H1 (cell line): ENCODE data around the gene ARL2. TPM values are rescaled to one million over a fixed set of nuclear protein-coding genes. Genes with fewer than 3 reads are reported as not detected.

Experiments
- ASH2L ChIP-seq: fragments of 200-600, 300-600 bp; sonication (generic); IDR thresholded peaks from one replicate; pipeline ENCODE4 v1.7.1; 2017; ENCODE audit warnings: low read length
- CEBPB ChIP-seq: IDR thresholded peaks from 2 replicates; pipeline ENCODE4 v1.6.1; 2012; ENCODE audit warnings: low read depth, low read length
- CHD7 ChIP-seq: fragments of 300-600 bp; sonication (generic); IDR thresholded peaks from 2 replicates; pipeline ENCODE4 v1.7.1; 2012; ENCODE audit warnings: low read length, moderate library complexity, mild to moderate bottlenecking, inconsistent platforms; ENCODE audit not compliant: insufficient replicate concordance
- EP300 ChIP-seq, 2 experiments: IDR thresholded peaks; 1 replicate in 1 of 2; 2 replicates in 1 of 2; pipeline ENCODE4 v1.6.1; 2011 to 2012; ENCODE audit warnings: low read depth in 2 of 2, low read length in 2 of 2, mild to moderate bottlenecking in 2 of 2, borderline replicate concordance in 1 of 2, inconsistent platforms in 1 of 2, moderate library complexity in 1 of 2
- NRF1 ChIP-seq: IDR thresholded peaks from 2 replicates; pipeline ENCODE4 v1.6.1; 2011; ENCODE audit warnings: mild to moderate bottlenecking, low read depth, low read length, improper control_type of control experiment
- RXRA ChIP-seq: IDR thresholded peaks from 2 replicates; pipeline ENCODE4 v1.6.1; 2011; ENCODE audit warnings: low read depth, mild to moderate bottlenecking, low read length, moderate library complexity; ENCODE audit not compliant: insufficient read depth
- TEAD4 ChIP-seq: IDR thresholded peaks from 2 replicates; pipeline ENCODE4 v1.6.1; 2012; ENCODE audit warnings: low read depth, low read length, inconsistent platforms, mixed read lengths
- polyA plus RNA-seq, 7 experiments: library from polyadenylated mRNA; depleted of rRNA in 3 of 7; stranded (reverse) in 5 of 7; unstranded in 2 of 7; fragments of >200 nt in 5 of 7; fragments of 200-250 nt in 2 of 7; gene quantifications; 1 replicate in 5 of 7; 2 replicates in 1 of 7; 4 replicates in 1 of 7; pipeline versions ENCODE4 v1.2.1 to v1.2.3, GENCODE V29; 2011 to 2013; ENCODE audit warnings: missing spikeins in 2 of 7, mixed read lengths in 2 of 7
- total RNA-seq: library from RNA; stranded (reverse); fragmentation: NEBNext Ultra II Directional; extraction: Animal tissue kit (Norgen Biotek cat#: 25700); gene quantifications from 2 replicates; pipeline ENCODE4 v1.2.1, GENCODE V29; 2021

The ARL2 gene
- total and polyA plus RNA-seq, 2 of the 8 experiments (the other 6 are each of a cell fraction or from before 2014, with no cell fraction given), result 186 to 535 TPM

DNA sequence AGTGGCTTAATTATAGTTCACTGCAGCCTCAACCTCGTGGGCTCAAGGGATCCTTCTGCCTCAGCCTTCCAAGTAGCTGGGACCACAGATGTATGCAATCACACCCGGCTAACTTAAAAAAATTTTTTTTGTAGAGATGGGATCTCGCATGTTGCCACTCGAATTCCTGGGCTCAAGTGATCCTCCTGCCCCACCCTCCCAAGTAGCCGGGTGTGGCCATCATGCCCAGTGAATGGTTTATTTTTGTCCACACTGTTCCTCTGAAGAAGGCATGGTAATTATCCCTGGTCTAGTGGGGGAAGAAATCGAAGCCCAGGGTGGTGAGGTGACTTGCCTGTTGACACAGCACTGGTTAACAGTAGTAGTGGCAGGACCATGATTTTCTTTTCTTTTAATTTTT lies 28.9 kb downstream of the ARL2 start (continued):
- no peak for TF ChIP-seq CHD7
- TF ChIP-seq TEAD4, result no peak
- no peak for TF ChIP-seq NRF1
- TF ChIP-seq RXRA, result no peak
- TF ChIP-seq ASH2L, result no peak
- no peak for TF ChIP-seq EP300 (IDR thresholded peaks at IDR 0.05; ENCODE audit: borderline replicate concordance in 1 of 2, low read depth in 2 of 2, low read length in 2 of 2)
- TF ChIP-seq CEBPB, result no peak
